Neural cell (in vitro differentiated cells): ENCODE results near the gene LMLN. TPM values are rescaled to one million over a fixed set of nuclear protein-coding genes. Genes with fewer than 3 reads are reported as not detected.

Experiments used
- H2AFZ ChIP-seq: fragments of 200-600, 300-800 bp; sonication (generic), shearing (Covaris generic); 2 replicates; pipeline ENCODE4 v1.6.0; 2014; ENCODE audit warnings: low read depth, mild to moderate bottlenecking, antibody characterized with exemption, low read length, moderate library complexity
- H3F3A ChIP-seq: fragments of 200-600 bp; shearing (Covaris generic); 2 replicates; pipeline ENCODE4 v1.6.1; 2016; ENCODE audit warnings: mild to moderate bottlenecking, moderate library complexity, mixed read lengths, antibody characterized with exemption, low read length; ENCODE audit not compliant: insufficient read depth, poor library complexity, severe bottlenecking
- H3K27ac ChIP-seq: fragments of 200-600, 300-800 bp; sonication (generic), shearing (Covaris generic); 2 replicates; pipeline ENCODE4 v1.5.1; 2014; ENCODE audit warnings: mild to moderate bottlenecking, low read length, moderate library complexity
- H3K27me3 ChIP-seq: fragments of 300-800, 200-600 bp; sonication (generic), shearing (Covaris generic); 2 replicates; pipeline ENCODE4 v1.6.0; 2014; ENCODE audit warnings: mild to moderate bottlenecking, low read depth, low read length, moderate library complexity; ENCODE audit not compliant: insufficient read depth
- H3K36me3 ChIP-seq: fragments of 300-800, 200-600 bp; sonication (generic), shearing (Covaris generic); 2 replicates; pipeline ENCODE4 v1.5.1; 2014; ENCODE audit warnings: mild to moderate bottlenecking, antibody characterized with exemption, low read length, moderate library complexity; ENCODE audit not compliant: insufficient read depth
- H3K4me2 ChIP-seq: fragments of 300-800, 200-600 bp; sonication (generic), shearing (Covaris generic); 2 replicates; pipeline ENCODE4 v1.6.0; 2014; ENCODE audit warnings: mild to moderate bottlenecking, low read length
- H3K4me3 ChIP-seq: fragments of 300-800, 200-600 bp; sonication (generic), shearing (Covaris generic); 2 replicates; pipeline ENCODE4 v1.5.1; 2014; ENCODE audit warnings: mild to moderate bottlenecking, low read length, moderate library complexity
- H3K79me2 ChIP-seq: fragments of 200-600 bp; shearing (Covaris generic); replicated peaks from 2 replicates; pipeline ENCODE4 v1.6.0; 2014; ENCODE audit warnings: mild to moderate bottlenecking, low read length, moderate library complexity; ENCODE audit not compliant: insufficient read depth
- H3K9ac ChIP-seq: fragments of 300-800, 200-600 bp; sonication (generic), shearing (Covaris generic); 2 replicates; pipeline ENCODE4 v1.6.1; 2016; ENCODE audit warnings: mild to moderate bottlenecking, low read length, mixed read lengths
- H3K9me2 ChIP-seq: fragments of 200-600 bp; shearing (Covaris generic); 2 replicates; pipeline ENCODE4 v1.6.1; 2016; ENCODE audit warnings: mild to moderate bottlenecking, low read length, mixed read lengths; ENCODE audit not compliant: insufficient read depth
- H3K9me3 ChIP-seq: fragments of 200-600, 300-800 bp; sonication (generic), shearing (Covaris generic); 2 replicates; pipeline ENCODE4 v1.6.1; 2016; ENCODE audit warnings: mild to moderate bottlenecking, mixed run types, low read length, moderate library complexity, mixed read lengths
- H4K20me1 ChIP-seq: fragments of 200-600 bp; shearing (Covaris generic); 2 replicates; pipeline ENCODE4 v1.6.1; 2016; ENCODE audit warnings: mild to moderate bottlenecking, mixed run types; ENCODE audit not compliant: insufficient read depth
- CTCF ChIP-seq: fragments of 450-650 bp; IDR thresholded peaks from 2 replicates; pipeline ENCODE4 v1.5.1; 2014; ENCODE audit warnings: antibody characterized with exemption, mild to moderate bottlenecking, moderate library complexity; ENCODE audit not compliant: poor library complexity, severe bottlenecking
- EP300 ChIP-seq: fragments of 450-650 bp; conservative IDR thresholded peaks from 2 replicates; pipeline ENCODE4 v1.6.1; 2014; ENCODE audit warnings: antibody characterized with exemption, mild to moderate bottlenecking, moderate library complexity; ENCODE audit not compliant: poor library complexity, severe bottlenecking
- EZH2 ChIP-seq: fragments of 200-600, 300-800 bp; shearing (Covaris generic), sonication (generic); IDR thresholded peaks from 2 replicates; pipeline ENCODE4 v1.6.1; 2014; ENCODE audit warnings: antibody characterized with exemption, low read length, borderline replicate concordance, mild to moderate bottlenecking; ENCODE audit not compliant: insufficient read depth, poor library complexity, severe bottlenecking
- MXI1 ChIP-seq: fragments of 450-650 bp; conservative IDR thresholded peaks from 2 replicates; pipeline ENCODE4 v1.6.1; 2014; ENCODE audit warnings: antibody characterized with exemption, mild to moderate bottlenecking; ENCODE audit not compliant: poor library complexity, severe bottlenecking
- POLR2AphosphoS5 ChIP-seq: IDR thresholded peaks from 2 replicates; pipeline ENCODE4 v1.6.1; 2012
- RAD21 ChIP-seq: fragments of 450-650 bp; conservative IDR thresholded peaks from 2 replicates; pipeline ENCODE4 v1.6.1; 2014; ENCODE audit warnings: antibody characterized with exemption, mild to moderate bottlenecking, moderate library complexity
- REST ChIP-seq: IDR thresholded peaks from 2 replicates; pipeline ENCODE4 v1.6.1; 2012; ENCODE audit warnings: borderline replicate concordance
- SMC3 ChIP-seq: fragments of 450-650 bp; conservative IDR thresholded peaks from 2 replicates; pipeline ENCODE4 v1.6.1; 2014; ENCODE audit warnings: antibody characterized with exemption, mild to moderate bottlenecking, moderate library complexity; ENCODE audit not compliant: poor library complexity
- TAF1 ChIP-seq: IDR thresholded peaks from 2 replicates; pipeline ENCODE4 v1.6.1; 2012; ENCODE audit warnings: low read depth
- polyA plus RNA-seq: library from polyadenylated mRNA; depleted of rRNA; stranded (reverse); fragments of >200 nt; gene quantifications from 2 replicates; pipeline ENCODE4 v1.2.3, GENCODE V29; 2014

Gene LMLN
- polyA plus RNA-seq, 1 donor from 2014 or later = 3.1 TPM

DNA sequence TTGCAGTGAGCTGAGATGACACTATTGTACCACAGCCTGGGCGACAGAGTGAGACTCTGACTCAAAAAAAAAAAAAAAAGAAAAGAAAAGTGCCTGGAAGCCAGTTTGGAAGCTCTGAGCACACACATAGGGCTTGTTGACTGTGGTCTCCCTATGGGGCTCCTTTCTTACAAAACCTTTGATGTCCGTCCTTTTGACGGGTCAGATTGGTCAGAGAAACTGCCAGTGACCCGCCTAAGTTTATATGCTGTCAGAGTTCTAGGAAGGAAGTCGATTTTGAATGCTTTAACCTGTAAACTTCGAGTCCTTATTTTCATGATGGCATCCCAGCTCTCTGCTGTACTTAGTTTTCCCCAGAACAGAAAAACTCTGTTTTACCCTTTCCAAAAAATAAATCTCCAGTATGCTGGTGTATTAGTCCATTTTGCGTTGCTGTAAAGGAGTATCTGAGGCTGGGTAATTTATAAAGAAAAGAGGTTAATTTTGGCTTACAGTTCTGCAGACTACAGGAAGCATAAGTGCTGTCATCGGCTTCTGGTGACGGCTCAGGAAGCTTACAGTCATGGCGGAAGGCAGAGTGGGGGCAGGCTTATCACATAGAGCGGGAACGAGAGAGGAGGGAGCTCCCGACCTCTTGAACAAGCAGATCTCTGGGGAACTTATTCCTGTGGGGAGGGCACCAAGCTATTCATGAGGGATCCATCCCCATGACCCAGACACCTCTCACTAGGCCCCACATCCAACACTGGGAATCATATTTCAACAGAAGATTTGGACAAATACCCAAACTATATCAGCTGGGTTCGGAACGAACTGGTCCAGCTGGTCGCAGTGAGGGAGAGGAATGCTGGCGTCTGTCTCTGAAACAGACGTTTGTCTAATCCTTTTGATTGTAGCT is 72.3 kb downstream of the LMLN start:
- no peaks in the 10 kb centered on the region for H3K36me3 ChIP-seq
- no peaks in the 10 kb centered on the region for H4K20me1 ChIP-seq
- no peaks in the 10 kb centered on the region for H3F3A ChIP-seq
- no peak overlapping the region for H2AFZ ChIP-seq
- no peak overlapping the region for H3K4me2 ChIP-seq
- H3K9me2 ChIP-seq = no peaks in the 10 kb centered on the region
- H3K9me3 ChIP-seq = no peaks in the 10 kb centered on the region
- no peaks in the 10 kb centered on the region for H3K27me3 ChIP-seq
- H3K9ac ChIP-seq = no peak overlapping the region
- TF ChIP-seq RAD21 = no peak
- no peak for TF ChIP-seq MXI1
- no peak for TF ChIP-seq CTCF
- no peaks in the 10 kb centered on the region for H3K79me2 ChIP-seq
- no peak overlapping the region for H3K4me3 ChIP-seq
- no peak overlapping the region for H3K27ac ChIP-seq

DNA sequence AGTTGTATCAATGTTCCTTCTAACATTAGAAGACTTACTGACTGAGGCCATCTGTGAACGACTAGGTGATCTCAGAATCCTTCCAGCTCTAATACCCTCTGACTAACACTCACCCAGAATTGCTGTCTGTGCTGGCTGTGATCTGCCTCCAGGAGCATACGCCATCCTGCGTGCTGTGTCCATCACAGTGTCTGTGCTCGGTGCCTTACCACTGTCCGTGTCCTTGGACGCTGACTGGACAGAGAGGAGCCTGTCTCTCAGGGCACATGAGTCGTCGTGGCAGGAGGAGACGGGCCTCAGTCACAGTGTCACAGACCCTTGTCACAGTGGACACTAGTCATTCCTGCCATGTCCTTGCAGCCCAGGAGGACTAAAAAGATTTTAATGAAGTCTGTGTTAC is 83.1 kb downstream of the LMLN start:
- H3K9me3 ChIP-seq = no peaks in the 10 kb centered on the region
- H3K27me3 ChIP-seq = no peaks in the 10 kb centered on the region
- H4K20me1 ChIP-seq = no peaks in the 10 kb centered on the region
- no peak overlapping the region for H2AFZ ChIP-seq
- H3K4me3 ChIP-seq = no peak overlapping the region
- no peaks in the 10 kb centered on the region for H3F3A ChIP-seq
- no peak overlapping the region for H3K4me2 ChIP-seq
- H3K36me3 ChIP-seq = no peaks in the 10 kb centered on the region
- H3K79me2 ChIP-seq = no peaks in the 10 kb centered on the region
- no peak overlapping the region for H3K9ac ChIP-seq
- TF ChIP-seq SMC3 (no peak), MXI1 (no peak), TAF1 (no peak), POLR2AphosphoS5 (no peak), EP300 (no peak), CTCF (no peak), EZH2 (no peak), REST (no peak), RAD21 (no peak)
- H3K27ac ChIP-seq = no peak overlapping the region
- H3K9me2 ChIP-seq = no peaks in the 10 kb centered on the region
